Tibial nerve (tissue), 4 donors: Measurements from ENCODE around the gene SERPINI2.
A peak's percentile ranks its signal among the peaks of the same experiment; 100 is the strongest.

Experiments
- EP300 ChIP-seq, 2 donors: sonication (generic); formaldehyde crosslinking; IDR thresholded peaks; one replicate each; pipeline ENCODE4 v1.6.1; 2017; ENCODE audit warnings: antibody characterized with exemption in 2 of 2, mild to moderate bottlenecking in 1 of 2
- POLR2A ChIP-seq, 2 donors: fragments of 450-650 bp; IDR thresholded peaks; one replicate each; pipeline ENCODE4 v1.6.1; 2017; ENCODE audit warnings: antibody characterized with exemption in 2 of 2, mild to moderate bottlenecking in 2 of 2, moderate library complexity in 2 of 2
- TF ChIP-seq, protein P1 (sequence below), 5 experiments: fragments of 200-600 bp in 3 of 5; fragments of 450-650 bp in 2 of 5; sonication (generic) in 3 of 5; IDR thresholded peaks; one replicate each; pipeline ENCODE4 v1.5.1; 2016 to 2019; ENCODE audit warnings: antibody characterized with exemption in 5 of 5, mild to moderate bottlenecking in 3 of 5, moderate library complexity in 2 of 5

DNA sequence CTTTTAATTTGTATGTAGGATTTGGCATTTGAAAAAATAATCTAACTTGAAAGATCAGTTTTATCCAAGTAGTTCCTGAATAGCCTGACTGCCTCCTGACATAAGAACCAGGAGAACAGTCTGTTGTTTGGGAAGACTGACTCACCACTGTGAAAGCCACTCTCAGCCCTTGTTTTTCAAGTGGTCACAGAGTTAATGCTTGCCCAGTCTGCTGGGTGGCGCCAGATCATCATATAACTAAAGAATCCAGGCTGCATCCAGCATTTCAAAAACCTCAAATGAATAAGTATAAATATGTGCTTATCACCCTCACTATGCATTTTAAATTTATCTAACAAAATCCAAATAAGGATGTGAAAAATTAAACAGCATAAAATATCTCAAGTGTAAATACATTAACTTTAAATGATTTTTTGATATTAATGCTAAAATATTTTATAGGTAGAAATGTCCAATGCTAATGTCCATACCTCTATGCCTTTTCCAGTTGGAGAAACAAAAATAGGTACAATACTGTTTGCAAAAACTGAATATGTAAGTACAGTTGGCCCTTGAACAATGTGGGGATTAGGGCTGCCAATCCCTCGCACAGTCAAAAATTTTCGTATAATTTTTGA is 66.9 kb downstream of the SERPINI2 start:
- TF ChIP-seq, protein P1, sequence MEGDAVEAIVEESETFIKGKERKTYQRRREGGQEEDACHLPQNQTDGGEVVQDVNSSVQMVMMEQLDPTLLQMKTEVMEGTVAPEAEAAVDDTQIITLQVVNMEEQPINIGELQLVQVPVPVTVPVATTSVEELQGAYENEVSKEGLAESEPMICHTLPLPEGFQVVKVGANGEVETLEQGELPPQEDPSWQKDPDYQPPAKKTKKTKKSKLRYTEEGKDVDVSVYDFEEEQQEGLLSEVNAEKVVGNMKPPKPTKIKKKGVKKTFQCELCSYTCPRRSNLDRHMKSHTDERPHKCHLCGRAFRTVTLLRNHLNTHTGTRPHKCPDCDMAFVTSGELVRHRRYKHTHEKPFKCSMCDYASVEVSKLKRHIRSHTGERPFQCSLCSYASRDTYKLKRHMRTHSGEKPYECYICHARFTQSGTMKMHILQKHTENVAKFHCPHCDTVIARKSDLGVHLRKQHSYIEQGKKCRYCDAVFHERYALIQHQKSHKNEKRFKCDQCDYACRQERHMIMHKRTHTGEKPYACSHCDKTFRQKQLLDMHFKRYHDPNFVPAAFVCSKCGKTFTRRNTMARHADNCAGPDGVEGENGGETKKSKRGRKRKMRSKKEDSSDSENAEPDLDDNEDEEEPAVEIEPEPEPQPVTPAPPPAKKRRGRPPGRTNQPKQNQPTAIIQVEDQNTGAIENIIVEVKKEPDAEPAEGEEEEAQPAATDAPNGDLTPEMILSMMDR (IDR thresholded peaks at IDR 0.05) = peak in 2 of 5 experiments; percentile 23 to 34
- TF ChIP-seq POLR2A (IDR thresholded peaks at IDR 0.05) (no peak), EP300 (IDR thresholded peaks at IDR 0.05) (no peak)
